CD4-positive, alpha-beta T cell treated with Interleukin-17A for 1 hour (primary cell): ENCODE results near the gene ADGRL3.
"Not testable (repeated sequence)": the region's sequence is repeated elsewhere in the genome, so short reads cannot be mapped to it uniquely, and the experiment has no call there.

Experiments used
- DNase-seq: peaks from one replicate; pipeline ENCODE4 v3.0.0-alpha.2; 2020

ADGRL3 gene

DNA sequence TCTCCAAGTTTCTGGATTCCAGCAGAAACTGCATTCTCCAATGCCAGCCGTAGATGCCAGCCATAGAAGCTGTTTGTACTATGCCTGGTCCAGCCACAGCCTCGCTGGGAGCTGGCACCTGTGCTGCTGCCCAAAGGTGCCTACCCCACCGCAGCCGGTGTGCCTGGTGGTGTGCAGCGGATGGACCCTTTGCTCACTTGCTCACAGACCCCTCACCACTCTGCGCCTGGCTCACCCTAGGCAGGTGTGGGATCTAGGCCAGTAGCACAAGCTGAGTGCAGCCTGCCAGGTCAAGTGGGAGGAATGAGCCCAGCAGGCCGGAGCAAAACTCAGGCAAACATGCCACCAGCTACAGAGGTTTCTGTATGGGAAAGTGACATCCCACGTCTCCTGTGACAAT is 463.2 kb downstream of the ADGRL3 start:
- DNase-seq, result no peak

DNA sequence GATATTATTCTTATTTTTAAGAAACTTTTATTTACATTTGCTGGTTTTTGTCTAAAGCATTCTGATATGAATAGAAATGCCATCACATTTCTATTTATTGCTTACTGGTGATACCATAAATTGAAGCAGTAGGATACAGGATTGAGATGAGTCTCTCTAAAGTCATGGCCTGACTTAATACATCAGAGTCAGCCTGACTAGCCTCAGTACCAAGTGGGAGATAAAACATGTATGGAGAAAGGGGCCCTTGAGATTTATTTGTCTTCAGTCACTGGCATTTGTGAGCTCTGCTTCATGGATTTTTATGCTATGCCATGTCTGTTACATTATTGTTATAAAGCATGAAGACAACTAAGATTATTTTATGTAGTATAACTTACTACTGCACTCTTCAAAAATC is 465.5 kb downstream of the ADGRL3 start:
- DNase-seq, result no peak

- DNase-seq, result no peak
Measured at GRCh38 chr4:61666244-61666643, 466.1 kb downstream of the ADGRL3 start.

GRCh38 chr4:61671599-61671998 is 471.5 kb downstream of the ADGRL3 start:
- no peak for DNase-seq

DNA sequence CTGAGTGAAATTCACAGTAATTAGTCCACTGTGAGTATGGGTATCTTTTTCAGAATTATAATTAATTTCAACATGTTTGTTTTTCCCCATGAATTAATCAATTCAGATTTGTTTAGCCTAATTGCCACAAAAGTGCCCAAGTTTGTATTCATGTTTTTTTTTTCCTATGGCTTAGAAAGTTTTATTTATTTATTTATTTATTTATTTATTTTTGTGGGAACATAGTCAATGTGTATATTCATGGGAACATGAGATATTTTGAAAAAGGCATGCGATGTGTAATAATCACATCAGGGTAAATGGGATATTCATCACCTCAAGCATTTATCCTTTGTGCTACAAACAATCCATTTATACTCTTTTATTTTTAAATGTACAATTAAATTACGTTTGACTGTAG is 475.3 kb downstream of the ADGRL3 start:
- DNase-seq, result no peak

- DNase-seq, result no peak
Measured at GRCh38 chr4:61678297-61678696, 478.2 kb downstream of the ADGRL3 start.

DNA sequence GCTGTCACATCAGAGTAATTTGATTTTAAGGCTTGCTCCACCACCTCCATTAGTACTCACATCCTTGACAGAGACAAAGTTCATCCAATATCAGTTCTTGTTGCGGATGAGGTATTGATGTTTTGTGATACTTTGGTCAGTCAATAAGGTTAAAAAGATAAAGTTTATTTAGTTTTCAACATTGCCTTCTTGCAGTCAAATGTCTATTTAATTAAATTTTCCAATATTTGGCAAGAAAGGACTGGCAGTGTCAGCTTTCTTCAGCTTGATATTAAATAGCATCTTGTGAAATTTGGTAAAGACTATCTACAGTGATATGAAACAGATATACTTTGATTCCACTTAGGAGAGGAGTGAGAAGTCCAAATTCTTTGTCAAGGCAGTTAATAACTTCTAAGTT is 493.4 kb downstream of the ADGRL3 start:
- no peak for DNase-seq

DNA sequence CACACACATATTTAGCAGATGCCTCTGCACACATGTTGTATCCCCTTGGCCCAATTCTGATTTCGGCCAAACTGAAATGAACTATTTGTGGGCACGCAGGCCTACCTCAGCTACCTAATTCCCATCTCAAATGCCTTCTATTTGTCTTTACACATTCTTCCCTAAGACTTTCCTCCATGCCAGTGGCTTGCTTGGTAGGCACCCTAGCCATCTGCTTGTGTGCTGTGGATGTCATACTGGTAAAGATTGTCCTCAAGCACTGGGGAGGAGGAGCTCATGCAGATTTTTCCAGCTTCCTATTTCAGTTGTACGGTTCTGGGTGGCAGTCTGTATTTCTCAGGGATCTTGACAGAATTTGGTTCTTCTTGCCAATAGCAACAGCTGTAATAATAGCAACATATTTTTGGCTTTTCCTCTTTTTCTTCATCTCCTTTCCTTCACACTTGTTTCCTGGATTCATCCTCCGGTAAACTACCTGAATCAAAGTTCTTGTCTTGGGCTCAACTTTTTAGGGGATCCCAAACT is 514.3 kb downstream of the ADGRL3 start:
- DNase-seq, result no peak

DNA sequence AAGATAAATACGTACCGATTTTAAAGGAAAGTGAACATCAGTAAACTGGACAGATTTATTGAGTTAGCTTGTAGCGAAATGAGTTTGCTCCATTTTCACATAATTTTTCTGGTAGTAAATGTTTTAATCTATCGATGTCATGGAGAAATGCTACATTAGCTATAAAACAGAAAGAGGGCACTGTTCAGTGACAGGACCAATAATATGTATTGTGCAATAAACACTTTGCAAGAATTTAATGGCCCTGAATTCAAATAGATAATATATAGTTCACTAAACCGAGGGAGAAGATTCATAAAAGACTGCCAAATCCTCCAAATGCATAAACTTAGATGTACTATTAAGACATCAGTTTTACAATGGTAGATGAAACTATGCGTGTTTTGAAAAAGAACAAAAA is 516.3 kb downstream of the ADGRL3 start:
- no peak for DNase-seq

DNA sequence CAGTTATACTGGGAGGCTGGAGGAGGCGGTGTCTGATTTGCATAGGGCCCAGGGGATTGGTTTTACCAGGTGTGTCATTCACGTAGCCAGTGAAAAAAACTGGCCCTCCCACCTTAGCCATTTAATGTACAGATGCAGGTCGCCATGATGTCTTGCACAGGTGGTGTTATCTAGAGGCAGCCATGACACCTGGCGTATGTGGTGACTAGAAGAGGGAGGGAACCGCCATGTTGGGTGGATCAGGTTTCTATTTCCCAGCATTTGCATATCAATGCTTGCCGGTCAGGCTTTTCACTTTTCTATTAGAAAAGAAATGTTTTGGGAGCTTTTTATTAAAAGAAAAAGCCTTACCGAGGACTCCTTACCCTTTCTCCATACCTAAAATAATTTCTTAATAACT is 523.4 kb downstream of the ADGRL3 start:
- no peak for DNase-seq

GRCh38 chr4:61727286-61727685 is 527.2 kb downstream of the ADGRL3 start:
- DNase-seq, result no peak

DNA sequence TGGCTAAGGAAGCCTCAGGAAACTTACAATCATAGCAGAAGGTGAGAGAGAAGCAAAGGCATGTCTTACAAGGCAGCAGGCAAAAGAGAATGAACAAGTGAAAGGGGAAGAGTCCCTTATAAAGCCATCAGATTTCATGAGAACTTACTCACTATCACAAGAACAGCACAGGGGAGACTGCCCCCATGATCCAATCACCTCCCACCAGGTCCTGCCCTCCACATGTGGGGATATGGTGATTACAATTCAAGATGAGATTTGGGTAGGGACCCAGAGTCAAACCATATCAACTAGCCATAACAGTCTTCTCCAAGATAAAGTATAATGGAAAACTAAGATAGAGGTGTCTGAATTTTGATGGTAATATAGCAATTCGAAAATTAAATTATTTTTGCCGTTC is 534.3 kb downstream of the ADGRL3 start:
- no peak for DNase-seq

DNA sequence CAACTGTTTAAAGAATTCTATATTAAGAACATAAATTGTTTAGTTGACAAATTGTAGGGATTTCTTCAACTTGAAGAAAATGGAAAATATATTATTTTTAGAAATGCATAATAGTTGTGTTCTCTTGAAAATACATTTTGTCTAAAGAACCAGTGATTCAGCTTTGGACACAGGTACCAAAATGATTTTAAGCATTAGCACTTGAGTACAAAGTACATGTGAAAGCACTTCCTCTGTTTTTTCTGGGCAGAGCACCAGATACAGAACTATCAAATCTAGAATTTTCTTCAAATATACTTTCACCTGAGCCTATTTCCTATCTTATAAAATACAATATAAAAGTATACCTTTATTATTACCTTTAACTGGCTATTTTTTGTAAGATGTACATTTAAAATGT is 539.8 kb downstream of the ADGRL3 start:
- DNase-seq, result no peak

DNA sequence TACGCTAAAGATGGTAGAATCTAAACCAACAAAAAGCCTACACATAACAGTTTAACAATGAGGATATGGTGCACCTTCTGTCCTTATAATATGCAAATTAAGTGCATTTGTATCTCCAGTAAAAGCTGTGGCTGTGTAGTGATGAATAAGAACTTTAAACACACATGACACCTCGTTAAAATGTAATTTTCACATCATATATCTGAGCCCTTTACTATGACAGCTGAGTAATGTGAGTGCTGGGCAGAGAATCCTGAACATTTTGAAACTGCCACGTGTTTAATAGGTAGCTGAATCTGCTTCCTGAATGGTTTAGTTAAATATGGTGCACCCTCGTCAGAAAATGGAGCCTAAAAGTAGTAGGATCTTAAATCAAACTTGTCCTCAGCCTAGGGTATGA is 540.8 kb downstream of the ADGRL3 start:
- no peak for DNase-seq

- DNase-seq, result no peak
Measured at GRCh38 chr4:61741327-61742096, 541.4 kb downstream of the ADGRL3 start.

GRCh38 chr4:61750810-61751209 is 550.7 kb downstream of the ADGRL3 start:
- DNase-seq, result no peak

DNA sequence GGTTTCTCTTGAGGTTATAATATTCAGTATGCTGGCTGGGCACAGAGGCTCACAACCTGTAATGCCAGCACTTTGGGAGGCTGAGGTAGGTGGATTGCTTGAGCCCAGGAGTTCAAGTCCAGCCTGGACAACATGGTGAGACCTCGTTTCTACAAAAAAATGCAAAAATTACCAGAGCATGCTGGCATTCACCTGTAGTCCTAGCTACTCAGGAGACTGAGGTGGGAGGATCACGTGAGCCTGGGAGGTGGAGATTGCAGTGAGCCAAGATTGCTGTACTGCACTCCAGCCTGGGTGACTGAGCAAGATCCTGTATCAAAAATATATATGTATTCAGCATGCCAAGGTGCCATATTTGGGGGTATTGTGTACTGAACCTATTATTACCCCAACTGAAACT is 552.5 kb downstream of the ADGRL3 start:
- no peak for DNase-seq

GRCh38 chr4:61753739-61754138 is 553.6 kb downstream of the ADGRL3 start:
- DNase-seq, result no peak

DNA sequence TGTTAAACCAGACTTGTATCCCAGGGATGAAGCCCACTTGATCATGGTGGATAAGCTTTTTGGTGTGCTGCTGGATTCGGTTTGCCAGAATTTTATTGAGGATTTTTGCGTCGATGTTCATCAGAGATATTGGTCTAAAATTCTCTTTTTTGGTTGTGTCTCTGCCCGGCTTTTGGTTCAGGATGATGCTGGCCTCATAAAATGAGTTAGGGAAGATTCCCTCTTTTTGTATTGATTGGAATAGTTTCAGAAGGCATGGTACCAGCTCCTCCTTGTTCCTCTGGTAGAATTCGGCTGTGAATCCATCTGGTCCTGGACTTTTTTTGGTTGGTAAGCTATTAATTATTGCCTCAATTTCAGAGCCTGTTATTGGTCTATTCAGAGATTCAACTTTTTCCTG is 556.8 kb downstream of the ADGRL3 start:
- not testable (repeated sequence) for DNase-seq

DNA sequence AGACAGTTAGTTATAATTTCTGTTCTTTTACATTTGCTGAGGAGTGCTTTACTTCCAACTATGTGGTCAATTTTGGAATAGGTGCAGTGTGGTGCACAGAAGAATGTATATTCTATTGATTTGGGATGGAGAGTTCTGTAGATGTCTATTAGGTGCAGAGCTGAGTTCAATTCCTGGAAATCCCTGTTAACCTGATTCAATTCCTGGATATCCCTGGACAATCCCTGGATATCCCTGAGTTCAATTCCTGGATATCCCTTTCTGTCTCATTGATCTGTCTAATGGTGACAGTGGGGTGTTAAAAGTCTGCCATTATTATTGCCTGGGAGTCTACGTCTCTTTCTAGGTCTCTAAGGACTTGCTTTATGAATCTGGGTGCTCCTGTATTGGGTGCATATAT is 557.9 kb downstream of the ADGRL3 start:
- DNase-seq, result not testable (repeated sequence)

DNA sequence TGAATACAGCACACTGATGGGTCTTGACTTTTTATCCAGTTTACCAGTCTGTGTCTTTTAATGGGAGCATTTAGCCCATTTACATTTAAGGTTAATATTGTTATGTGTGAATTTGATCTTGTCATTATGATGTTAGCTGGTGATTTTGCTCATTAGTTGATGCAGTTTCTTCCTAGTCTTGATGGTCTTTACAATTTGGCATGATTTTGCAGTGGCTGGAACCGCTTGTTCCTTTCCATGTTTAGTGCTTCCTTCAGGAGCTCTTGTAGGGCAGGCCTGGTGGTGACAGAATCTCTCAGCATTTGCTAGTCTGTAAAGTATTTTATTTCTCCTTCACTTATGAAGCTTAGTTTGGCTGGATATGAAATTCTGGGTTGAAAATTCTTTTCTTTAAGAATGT is 558.5 kb downstream of the ADGRL3 start:
- DNase-seq, result not testable (repeated sequence)

DNA sequence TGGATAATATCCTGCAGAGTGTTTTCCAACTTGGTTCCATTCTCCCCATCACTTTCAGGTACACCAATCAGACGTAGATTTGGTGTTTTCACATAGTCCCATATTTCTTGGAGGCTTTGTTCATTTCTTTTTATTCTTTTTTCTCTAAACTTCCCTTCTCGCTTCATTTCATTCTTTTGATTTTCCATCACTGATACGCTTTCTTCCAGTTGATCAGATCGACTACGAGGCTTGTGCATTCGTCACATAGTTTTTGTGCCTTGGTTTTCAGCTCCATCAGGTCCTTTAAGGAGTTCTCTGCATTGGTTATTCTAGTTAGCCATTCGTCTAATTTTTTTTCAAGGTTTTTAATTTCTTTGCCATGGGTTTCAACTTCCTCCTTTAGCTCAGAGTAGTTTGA is 559.1 kb downstream of the ADGRL3 start:
- not testable (repeated sequence) for DNase-seq

GRCh38 chr4:61759885-61760284 is 559.8 kb downstream of the ADGRL3 start:
- not testable (repeated sequence) for DNase-seq

- no peak for DNase-seq
Measured at GRCh38 chr4:61760820-61761219, 560.7 kb downstream of the ADGRL3 start.
